ENCODE results near the gene WDR73. TPM values are rescaled to one million over a fixed set of nuclear protein-coding genes. Genes with fewer than 3 reads are reported as not detected.

The WDR73 gene
- 10 to 100 TPM; 13.7 to 26.8 (median 20.4) TPM for total RNA-seq

DNA sequence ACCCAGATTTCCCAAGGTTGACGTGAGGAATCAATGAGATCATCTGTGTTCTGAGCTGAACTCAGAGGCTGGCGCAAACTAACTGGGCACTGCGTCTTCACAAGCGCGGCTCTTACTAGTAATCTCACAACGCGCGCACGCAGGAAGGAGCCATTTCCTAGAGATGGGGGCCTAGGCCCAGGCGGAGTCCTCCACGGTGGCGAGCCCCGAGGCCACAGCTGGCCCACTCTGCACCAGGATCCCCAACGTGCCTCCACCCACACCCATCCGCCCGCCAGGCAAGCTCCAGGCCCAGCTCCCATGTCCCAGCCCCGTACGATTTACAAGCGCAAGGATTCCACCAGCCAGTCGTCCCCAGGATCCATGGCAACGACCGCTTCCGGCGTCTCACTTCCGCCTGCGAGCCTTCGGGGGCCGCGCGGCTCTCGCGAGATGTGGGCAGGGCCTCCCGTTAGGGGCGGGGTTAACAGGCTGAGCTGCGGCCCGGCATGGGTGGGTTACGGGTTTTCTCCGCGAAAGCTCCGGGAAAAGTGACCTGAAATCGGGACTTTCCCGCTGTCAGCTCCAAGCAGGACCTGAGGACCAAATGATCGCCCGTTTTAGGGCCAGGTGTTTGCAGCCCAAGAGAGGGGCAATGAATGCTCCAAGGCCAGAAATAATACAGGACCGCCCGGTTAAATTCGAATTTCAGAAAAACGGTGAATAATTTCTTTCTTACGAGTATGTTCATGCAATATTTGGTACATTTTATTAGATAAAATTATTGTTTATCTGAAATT lies at the start of gene WDR73:
WDR73 (minus strand) TSS at position 374 of the 779 bp plus-strand sequence; CDS start at position 365, 9 bp downstream.
- ATAC-seq (ENCODE audit: low FRiP score) = peak; percentile 82
- TF ChIP-seq, protein P1, sequence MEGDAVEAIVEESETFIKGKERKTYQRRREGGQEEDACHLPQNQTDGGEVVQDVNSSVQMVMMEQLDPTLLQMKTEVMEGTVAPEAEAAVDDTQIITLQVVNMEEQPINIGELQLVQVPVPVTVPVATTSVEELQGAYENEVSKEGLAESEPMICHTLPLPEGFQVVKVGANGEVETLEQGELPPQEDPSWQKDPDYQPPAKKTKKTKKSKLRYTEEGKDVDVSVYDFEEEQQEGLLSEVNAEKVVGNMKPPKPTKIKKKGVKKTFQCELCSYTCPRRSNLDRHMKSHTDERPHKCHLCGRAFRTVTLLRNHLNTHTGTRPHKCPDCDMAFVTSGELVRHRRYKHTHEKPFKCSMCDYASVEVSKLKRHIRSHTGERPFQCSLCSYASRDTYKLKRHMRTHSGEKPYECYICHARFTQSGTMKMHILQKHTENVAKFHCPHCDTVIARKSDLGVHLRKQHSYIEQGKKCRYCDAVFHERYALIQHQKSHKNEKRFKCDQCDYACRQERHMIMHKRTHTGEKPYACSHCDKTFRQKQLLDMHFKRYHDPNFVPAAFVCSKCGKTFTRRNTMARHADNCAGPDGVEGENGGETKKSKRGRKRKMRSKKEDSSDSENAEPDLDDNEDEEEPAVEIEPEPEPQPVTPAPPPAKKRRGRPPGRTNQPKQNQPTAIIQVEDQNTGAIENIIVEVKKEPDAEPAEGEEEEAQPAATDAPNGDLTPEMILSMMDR (IDR thresholded peaks at IDR 0.05) = no peak
- peak; percentile 94 for DNase-seq (ENCODE audit: low spot score)

DNA sequence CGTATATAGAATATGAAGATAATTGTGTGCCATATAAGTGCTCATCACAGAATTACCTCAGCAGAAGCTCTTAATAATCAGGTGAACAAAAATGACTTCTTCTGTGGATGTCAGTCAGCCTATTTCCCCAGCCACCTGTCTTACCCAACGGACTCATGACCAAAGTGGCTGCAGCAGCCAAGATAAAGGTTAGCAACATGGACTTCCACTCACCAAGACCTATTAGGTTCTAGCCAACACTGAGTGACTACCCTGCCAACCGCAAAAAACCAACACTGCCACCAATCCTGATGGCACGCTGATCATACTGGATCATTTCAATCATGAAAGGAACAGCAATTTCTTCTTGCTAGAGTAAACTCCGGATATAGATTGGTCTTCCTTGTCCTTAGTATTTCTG lies 49.7 kb upstream of the WDR73 start:
- no peak for ATAC-seq (ENCODE audit: low FRiP score)
- TF ChIP-seq, protein P1 (IDR thresholded peaks at IDR 0.05) = no peak
- no peak for DNase-seq (ENCODE audit: low spot score)

DNA sequence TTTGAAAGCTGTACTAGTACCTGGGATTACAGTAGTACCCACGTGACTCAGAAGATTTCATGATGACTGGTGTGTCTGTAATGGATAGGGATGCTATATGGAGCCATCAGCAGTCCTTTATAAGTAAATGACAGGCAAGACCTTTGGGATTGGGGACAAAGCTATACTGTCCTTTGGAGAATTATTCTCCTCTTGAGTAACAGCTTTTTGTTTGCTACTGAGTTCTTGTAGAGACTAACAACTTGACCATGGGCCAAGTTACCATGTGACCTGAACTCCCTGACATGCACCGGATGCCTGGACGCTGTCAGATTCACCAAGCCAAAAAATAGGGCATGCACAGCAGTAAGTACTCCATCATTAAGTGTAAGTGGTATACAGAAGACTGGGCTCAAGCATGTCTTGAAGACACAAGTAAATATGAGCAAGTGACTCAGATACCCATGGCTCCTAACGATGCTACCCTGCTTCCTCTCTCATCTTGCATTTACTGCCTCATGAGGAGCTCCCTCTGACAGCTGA lies 48.9 kb upstream of the WDR73 start:
- TF ChIP-seq, protein P1 (IDR thresholded peaks at IDR 0.05) = no peak
- no peak for ATAC-seq (ENCODE audit: low FRiP score)
- DNase-seq (ENCODE audit: low spot score) = no peak

DNA sequence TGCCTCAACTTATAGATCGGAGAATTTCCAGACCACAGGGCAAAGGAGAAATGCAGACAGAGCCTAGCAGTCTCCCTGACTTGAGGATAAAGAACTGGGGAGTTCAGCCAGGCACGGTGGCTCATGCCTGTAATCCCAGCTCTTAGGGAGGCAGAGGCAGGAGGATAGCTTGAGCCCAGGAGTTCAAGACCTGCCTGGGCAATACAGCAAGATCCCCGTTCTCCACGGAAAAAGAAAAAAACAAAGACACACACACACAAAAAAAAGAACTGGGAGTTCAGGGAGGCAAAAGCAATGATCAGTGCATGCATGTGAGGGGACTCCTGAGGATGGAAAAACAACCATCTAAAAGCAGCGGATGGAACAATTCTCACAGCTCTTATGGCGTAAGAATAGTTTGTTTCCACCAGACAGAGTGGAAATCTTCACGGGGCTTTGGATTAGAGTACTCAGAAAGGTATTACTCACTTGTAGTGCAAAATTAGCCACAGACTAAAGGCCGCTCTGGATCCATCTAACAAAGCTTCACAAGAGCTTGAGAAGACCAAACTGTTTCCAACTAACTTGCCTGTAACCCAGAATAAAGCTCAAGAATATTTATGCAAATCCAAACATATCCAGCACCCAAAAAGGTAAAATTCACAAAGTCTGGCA lies 45.6 kb upstream of the WDR73 start:
- DNase-seq (ENCODE audit: low spot score) = no peak
- TF ChIP-seq, protein P1 (IDR thresholded peaks at IDR 0.05) = no peak
- ATAC-seq (ENCODE audit: low FRiP score) = no peak

DNA sequence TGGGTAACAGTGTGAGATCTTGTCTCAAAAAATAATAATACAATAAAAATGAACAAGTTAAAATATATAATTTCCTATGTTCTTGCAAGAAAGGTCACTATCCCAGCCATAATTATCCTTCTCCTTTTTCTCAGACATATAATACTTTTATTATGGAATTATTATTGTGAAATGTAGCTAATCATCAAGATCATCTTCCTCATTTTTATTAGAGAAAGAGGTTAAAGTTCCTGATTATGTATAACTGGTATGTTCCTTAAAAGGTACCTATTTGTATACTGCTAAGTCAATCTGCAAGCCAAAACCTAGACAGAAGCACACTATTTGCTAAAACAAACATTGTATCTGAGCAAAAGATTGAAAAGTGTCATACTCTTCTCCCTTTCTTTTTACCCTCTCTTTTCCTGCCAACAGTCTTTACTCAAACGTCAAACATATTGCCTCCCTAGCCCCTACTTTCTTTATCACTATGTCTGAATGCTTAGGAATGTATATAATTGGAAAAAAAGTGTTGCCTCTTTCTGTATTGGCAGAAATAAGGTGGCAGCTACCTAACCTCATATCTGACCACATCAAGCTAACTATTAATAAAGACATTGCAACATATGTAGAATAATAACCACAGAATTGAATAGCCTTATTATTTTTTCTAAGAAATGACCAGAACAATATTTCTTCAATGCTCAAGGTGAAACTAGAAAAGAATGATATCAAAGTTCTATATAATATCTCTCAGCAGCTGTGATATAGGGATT lies 43.3 kb upstream of the WDR73 start:
- TF ChIP-seq, protein P1 (IDR thresholded peaks at IDR 0.05) = no peak
- DNase-seq (ENCODE audit: low spot score) = no peak
- ATAC-seq (ENCODE audit: low FRiP score) = no peak

DNA sequence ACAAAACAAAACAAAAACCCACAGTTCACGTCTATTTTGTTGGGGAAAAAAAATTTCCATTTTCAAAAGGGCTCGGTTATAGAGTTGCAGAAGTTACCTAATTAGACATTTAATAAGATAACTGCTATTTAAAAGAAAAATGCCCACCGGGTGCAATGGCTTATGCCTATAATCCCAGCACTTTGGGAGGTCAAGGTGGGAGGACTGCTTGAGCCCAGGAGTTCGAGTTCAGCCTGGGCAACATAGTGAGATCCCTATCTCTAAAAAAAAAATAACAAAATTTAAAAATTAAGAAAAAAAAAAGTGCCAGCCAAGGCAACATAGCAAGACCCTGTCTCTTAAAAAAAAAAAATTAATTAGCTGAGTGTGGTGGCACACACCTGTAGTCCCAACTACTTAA lies 42.7 kb upstream of the WDR73 start:
- TF ChIP-seq, protein P1 (IDR thresholded peaks at IDR 0.05) = no peak
- DNase-seq (ENCODE audit: low spot score) = no peak
- ATAC-seq (ENCODE audit: low FRiP score) = no peak
